NCI-H1694 treated with DMSO at 0.1 percent for 48 hours (cell line): Measurements from ENCODE around the gene GFY.

Experiments used
- DNase-seq: peaks from one replicate; lab custom pipeline; 2025; lab: John Stamatoyannopoulos, UW

GFY gene

DNA sequence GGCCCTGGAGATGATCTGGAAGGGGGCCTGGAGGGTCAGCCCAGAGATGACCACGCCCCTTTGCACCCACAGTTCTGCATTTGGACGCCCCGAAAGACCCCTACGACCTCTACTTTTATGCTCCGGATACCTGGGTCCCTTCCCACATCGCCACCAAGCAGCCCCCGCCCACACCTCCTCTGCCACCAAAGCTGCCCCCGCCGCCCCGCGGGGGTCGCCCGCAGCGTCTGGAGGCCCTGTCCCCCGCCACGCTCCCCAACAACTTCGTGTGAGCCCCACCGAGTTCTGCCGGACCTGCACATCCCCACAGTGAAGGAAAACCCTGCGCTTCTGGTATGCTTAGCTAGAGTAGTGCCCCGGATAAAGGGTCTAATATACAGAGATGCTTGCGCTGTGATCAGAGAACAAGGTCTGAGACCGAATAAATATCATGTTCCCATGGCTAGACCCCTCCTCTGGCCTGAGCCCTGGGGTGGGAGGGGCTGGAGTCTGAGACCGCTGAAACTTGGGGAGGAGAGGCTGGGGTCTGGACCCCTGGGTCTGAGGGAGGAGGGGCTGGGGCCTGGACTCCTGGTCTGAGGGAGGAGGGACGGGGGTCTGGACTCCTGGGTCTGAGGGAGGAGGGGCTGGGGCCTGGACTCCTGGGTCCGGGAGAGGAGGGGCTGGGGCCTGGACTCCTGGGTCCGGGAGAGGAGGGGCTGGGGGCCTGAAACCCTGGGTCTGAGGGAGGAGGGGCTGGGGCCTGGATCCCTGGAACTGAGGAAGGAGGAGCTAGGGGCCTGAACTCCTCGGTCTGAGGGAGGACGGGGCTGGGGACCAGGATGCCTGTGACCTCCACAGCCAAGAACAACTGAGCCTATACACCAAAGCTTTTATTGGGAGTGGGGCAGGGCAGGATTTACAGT is 3.6 kb downstream of the GFY start:
- no peak for DNase-seq

DNA sequence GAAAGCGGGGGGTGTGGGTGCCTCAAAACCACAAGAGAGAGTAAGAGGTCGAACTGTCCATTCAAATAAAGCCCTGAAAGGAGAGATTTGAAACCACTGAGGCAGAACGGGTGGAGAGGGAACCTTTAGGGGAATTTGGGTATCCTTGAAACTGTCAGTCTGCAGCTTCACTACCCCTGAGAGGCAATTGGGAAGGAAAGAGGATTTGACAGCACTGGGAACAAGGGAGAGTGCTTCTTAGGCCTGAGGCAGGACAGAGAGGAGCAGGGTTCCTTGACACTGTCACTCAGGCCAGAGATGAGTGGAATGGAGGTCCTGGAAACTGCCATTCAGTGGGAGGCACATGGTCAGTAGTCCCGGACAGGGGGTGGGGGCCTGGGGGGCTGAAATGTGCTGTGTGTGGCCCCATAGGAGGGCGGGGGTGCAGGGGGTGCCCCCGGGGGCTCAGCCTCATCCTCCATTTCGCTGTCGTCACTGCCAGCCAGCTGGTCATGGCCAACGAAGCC is 5.0 kb downstream of the GFY start:
- no peak for DNase-seq

GRCh38 chr19:49430678-49431329 is 5.6 kb downstream of the GFY start:
- DNase-seq, result no peak

DNA sequence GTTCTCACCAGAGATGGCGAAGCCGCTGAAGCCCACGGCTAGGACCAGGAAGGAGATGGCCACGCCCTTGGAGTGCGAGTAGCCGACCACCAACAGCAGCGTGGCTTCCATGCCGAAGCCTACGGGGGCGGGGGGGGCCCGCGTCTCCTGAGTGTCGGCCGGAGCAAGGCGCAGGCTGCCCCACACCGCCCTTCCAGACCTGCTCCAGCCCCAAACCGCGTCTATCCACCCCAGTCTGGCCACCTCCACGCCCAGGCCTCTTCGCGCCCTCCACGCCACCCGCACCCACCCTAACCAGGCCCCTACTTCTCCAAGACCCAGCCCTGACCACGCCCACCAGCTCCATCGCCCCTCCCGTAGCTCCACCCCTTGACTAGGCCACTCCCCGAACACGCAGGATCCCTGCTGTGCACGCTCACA is 6.2 kb downstream of the GFY start:
- DNase-seq, result no peak

GRCh38 chr19:49432141-49433073 is 7.2 kb downstream of the GFY start:
- no peak for DNase-seq

DNA sequence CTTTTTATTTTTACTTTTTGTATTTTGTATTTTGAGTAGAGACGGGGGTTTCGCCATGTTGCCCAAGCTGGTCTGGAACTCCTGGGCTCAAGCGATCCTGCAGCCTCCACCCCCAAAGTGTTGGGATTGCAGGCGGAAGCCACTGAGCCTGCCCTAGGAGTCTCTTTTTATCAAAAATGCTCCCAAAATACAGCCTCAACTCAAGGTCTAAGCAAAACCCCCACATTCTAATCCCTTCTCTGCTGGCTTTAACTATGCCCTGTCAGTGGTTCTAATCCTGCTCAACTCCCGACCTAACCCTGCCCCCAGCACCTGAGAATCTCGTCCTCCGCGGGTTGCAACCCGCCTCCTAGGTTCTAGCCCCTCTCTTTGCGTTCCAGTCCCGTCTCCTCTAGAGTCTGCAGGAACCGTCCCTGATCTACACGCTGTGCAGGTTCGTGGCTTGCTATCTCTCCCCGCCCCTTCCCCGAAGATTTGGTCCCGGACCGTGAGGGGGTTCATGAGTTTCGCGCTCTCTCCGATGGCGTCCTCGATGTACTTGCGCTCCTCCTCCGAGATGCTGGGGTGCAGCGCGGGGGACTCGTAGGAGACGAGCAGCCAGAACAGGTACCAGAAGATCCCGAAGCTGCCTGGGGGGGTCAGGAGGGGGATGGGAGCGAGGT is 8.2 kb downstream of the GFY start:
- no peak for DNase-seq

DNA sequence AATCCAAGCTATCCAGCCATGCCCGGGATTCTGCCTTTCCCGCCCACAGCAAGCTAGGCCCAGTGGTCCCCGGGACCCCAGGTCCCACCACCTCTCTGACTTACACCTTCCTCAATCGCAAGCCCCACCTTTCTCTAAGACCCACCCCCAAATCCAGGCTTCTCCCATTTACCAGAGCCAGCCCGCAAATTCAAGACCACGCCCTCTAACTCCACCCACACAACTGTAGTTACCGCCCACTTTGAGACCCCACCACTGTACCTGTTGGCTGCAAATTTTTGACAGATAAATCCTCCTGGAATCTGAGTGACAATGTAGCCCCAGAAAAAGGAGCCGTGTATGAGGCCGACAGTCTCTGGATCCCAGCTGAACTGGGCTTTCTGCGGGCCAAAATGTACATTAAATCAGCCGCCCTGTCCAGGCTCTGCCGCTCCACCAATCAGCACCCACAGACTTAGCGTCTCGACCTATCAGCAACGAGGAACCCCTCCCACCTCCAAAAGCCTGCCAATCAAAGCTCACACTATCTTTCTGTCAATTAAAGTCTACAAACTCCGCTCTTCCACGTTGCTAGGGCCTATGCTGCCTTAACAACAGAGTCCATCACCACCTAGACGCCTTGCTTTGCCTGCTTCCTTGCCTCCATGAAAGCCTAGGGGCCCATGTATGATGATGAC is 9.9 kb downstream of the GFY start:
- DNase-seq, result no peak

GRCh38 chr19:49435670-49436069 is 10.5 kb downstream of the GFY start:
- no peak for DNase-seq

GRCh38 chr19:49436381-49437017 is 11.3 kb downstream of the GFY start:
- no peak for DNase-seq

DNA sequence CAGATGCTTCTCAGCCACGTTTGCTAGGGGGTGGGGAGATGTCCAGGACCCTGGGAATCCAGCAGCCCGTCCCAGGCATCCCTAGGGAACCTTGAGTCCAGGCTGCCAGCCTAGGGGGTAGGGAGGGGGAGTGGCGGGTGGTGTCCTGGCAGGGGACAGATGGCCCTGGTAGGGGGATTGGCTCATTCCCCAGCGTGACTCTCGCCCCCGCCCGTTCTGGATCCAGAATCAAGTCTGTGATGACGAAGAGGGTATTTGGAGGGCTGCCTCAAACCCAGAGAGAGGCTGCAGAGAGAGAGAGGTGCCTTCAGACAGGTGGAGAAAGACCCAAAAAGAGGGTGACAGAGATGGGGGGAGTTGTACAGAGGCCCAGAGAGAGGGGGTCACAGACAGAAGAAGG is 12.0 kb downstream of the GFY start:
- DNase-seq, result peak; percentile 60

- DNase-seq, result peak; percentile 16
Observed at GRCh38 chr19:49438261-49438660, 13.1 kb downstream of the GFY start.

GRCh38 chr19:49439836-49440235 is 14.6 kb downstream of the GFY start:
- no peak for DNase-seq

GRCh38 chr19:49440439-49441209 is 15.4 kb downstream of the GFY start:
- DNase-seq, result no peak

DNA sequence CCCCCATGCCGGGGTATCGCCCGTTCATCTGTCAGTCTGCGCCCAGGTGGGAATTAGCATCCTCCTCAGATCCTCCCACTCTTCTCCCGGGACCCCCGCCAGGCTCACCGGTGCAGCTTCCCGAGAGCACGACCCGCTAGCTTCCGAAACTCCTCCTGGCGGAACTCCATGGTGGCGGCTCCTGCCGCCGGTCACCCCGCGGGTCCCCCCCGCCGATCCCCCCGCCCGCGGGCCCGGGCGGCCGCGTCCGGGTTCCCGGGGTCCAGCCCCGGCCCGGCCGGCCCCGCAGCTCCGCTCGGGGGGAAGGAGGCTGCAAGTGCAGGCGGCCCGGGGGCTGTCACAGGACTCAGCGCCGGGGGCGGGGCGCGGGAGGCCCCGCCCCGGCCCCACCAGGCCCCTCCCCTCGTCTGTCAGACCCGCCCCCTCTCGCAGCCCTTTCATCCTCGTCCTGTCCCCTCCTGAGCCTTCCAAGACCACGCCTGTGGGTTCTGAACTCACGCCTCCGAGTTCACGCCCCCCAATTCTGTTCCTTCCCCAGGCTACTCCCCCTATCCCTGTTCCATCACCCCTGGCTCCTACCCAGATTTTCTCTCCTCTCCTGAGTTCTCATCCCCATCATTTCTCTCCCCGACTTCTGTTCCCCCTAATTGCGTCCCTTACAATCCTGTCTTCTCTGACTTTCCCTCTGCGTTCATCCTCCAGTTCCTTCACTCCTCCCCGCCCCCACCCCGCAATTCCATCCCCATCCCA is 16.2 kb downstream of the GFY start, which contains the start of gene SLC17A7:
Gene SLC17A7 (minus strand): TSS at position 318 of the 750 bp plus-strand sequence. CDS start 148 bp downstream, at position 170.
- DNase-seq, result peak; percentile 83

GRCh38 chr19:49441960-49442350 is 16.8 kb downstream of the GFY start:
- no peak for DNase-seq

GRCh38 chr19:49442354-49442753 is 17.2 kb downstream of the GFY start:
- peak; percentile 85 for DNase-seq

DNA sequence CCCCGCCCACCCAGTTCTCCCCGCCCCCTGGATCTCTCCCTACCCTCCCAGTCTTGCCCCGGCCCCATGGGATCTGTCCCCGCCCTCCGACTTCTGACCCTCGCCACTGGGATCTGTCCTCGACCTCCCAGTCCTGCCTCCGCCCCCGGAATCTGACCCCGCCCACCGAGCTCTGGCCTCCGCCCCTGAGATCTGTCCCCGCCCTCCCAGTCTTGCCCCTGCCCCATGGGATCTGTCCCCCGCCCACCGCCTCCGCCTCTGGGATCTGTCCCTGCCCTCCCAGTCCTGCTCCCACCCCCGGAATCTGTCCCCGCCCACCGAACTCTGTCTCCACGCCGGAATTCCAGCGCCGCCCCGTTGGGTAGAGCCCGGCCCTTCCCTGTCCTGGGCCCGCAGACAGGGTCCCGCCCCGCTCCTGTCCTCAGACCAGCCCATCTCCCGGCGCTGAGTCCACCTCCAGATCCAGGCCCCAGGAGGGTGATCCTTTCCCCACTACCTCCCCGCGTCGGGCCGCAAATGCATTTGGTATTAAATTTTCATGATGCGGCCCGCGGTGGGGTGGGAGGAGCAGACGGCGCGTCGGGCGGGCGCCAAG is 17.7 kb downstream of the GFY start:
- DNase-seq, result peak; percentile 88

DNA sequence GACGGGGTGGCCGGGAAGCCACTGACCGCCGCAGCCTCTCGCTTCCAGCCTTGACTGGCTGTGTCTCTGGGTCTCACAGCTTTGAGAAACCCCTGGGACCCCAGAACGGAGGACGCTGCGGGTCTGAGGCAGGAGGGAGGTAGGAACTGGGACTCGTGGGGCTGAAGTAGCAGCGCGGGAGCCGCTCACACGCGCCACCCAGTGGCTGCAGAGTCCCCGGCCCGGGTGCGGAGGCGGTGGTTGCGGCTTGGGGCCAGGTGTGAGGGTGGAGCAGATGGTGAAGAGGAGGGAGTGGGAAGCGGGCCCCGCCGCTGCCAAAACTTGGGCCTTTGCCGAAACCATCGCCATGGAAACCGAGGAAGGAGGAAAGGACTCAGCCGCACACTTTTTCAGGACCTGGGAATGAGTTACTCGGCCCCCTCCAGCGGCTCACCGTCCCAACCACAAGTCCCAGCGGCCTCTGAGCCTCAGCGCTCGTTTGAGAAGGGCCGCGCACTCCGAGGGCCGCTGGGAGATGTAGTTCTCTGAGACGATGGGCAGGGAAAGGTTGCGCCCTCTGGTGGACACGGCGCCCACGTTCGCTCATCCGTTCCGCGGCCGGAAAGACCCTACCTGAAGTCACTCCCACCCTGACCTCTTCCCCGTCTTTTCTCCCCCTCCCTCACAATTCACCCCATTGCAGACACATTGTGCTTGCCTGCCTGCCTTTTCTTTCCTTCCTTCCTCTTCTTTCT is 18.3 kb downstream of the GFY start:
- peak; percentile 95 for DNase-seq
